OCI-LY1 (cell line): Measurements from ENCODE around the gene OR7G2.

Experiments used
- EZH2 ChIP-seq: fragments of 200-600 bp; sonication (generic), shearing (Covaris generic); IDR thresholded peaks from 2 replicates; pipeline ENCODE4 v1.8.0; 2017; ENCODE audit warnings: borderline replicate concordance, mixed run types, mild to moderate bottlenecking, antibody characterized with exemption, low read length, moderate library complexity, mixed read lengths
- TF ChIP-seq, protein P1 (sequence below): fragments of 200-600 bp; sonication (generic), shearing (Covaris generic); IDR thresholded peaks from 2 replicates; pipeline ENCODE4 v1.5.1; 2017; ENCODE audit warnings: mild to moderate bottlenecking, antibody characterized with exemption, low read length, moderate library complexity, mixed read lengths

DNA sequence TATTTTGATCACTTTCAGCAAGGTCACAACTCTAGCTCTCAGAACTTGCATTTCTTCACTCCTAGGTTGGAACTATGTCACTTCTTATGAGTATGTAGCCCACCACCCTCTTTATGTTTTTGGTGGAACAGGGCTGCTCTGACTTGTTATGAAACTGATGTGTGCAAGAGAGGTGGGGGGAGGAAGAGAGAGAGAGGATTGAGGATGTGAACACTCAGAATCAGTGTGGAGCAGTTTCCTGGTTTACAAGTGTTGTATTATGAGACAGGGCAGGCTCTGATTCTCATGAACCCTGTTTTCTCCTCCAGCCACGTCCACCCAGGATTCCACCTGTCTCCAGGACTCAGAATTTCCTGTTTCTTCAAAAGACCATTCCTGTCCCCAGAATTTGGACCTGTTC is 49.0 kb upstream of the OR7G2 start:
- TF ChIP-seq, protein P1, sequence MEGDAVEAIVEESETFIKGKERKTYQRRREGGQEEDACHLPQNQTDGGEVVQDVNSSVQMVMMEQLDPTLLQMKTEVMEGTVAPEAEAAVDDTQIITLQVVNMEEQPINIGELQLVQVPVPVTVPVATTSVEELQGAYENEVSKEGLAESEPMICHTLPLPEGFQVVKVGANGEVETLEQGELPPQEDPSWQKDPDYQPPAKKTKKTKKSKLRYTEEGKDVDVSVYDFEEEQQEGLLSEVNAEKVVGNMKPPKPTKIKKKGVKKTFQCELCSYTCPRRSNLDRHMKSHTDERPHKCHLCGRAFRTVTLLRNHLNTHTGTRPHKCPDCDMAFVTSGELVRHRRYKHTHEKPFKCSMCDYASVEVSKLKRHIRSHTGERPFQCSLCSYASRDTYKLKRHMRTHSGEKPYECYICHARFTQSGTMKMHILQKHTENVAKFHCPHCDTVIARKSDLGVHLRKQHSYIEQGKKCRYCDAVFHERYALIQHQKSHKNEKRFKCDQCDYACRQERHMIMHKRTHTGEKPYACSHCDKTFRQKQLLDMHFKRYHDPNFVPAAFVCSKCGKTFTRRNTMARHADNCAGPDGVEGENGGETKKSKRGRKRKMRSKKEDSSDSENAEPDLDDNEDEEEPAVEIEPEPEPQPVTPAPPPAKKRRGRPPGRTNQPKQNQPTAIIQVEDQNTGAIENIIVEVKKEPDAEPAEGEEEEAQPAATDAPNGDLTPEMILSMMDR = no peak
- no peak for TF ChIP-seq EZH2
